K562 (cell line): ENCODE data around the gene B4GALNT3. TPM values are rescaled to one million over a fixed set of nuclear protein-coding genes. Genes with fewer than 3 reads are reported as not detected.

Source experiments
- ARNT ChIP-seq, 2 experiments: fragments of 450-650 bp; IDR thresholded peaks; 2 replicates each; pipeline ENCODE4 v1.6.1; 2016; ENCODE audit warnings: mild to moderate bottlenecking in 1 of 2
- CCAR2 ChIP-seq: fragments of 200-400 bp; formaldehyde crosslinking; IDR thresholded peaks from 2 replicates; pipeline ENCODE4 v1.6.1; 2017; ENCODE audit warnings: mild to moderate bottlenecking, low read depth, low read length
- CEBPG ChIP-seq, 3 experiments: fragments of 200-800 bp in 1 of 3; sonication (Bioruptor generic) in 1 of 3; sonication (generic) in 1 of 3; formaldehyde crosslinking in 1 of 3; IDR thresholded peaks in 2 of 3; conservative IDR thresholded peaks in 1 of 3; 2 replicates each; pipeline versions ENCODE4 v1.6.1 to v1.8.0; 2016 to 2022; ENCODE audit warnings: missing compliant biosample characterization in 2 of 3, missing genetic modification characterization in 2 of 3, mild to moderate bottlenecking in 1 of 3, missing genetic modification reagents in 1 of 3
- CHD7 ChIP-seq: fragments of 200-600 bp; sonication (generic); IDR thresholded peaks from one replicate; pipeline ENCODE4 v1.6.1; 2012; ENCODE audit warnings: mild to moderate bottlenecking, low read depth, low read length, inconsistent platforms
- CXXC5 ChIP-seq: fragments of 250-450 bp; sonication (Bioruptor Pico); IDR thresholded peaks from 2 replicates; pipeline ENCODE4 v1.8.0; 2022; ENCODE audit warnings: inconsistent platforms, mild to moderate bottlenecking, moderate library complexity
- MXI1 ChIP-seq: IDR thresholded peaks from 2 replicates; pipeline ENCODE4 v1.6.1; 2011; ENCODE audit warnings: low read depth, mild to moderate bottlenecking, improper control_type of control experiment, low read length
- NR1H2 ChIP-seq: sonication (generic); formaldehyde crosslinking; IDR thresholded peaks from 2 replicates; pipeline ENCODE4 v1.4.0; 2020; ENCODE audit warnings: mild to moderate bottlenecking, missing genetic modification reagents
- NR2C2 ChIP-seq, 2 experiments: fragments of 200-800 bp in 1 of 2; sonication (Bioruptor generic) in 1 of 2; sonication (generic) in 1 of 2; formaldehyde crosslinking in 1 of 2; IDR thresholded peaks; 2 replicates each; pipeline versions ENCODE4 v1.6.1 to v1.8.0; 2016 to 2022; ENCODE audit warnings: mild to moderate bottlenecking in 1 of 2, missing compliant biosample characterization in 1 of 2, missing genetic modification characterization in 1 of 2, missing genetic modification reagents in 1 of 2
- PCBP1 ChIP-seq: fragments of 200-400 bp; formaldehyde crosslinking; IDR thresholded peaks from 2 replicates; pipeline ENCODE4 v1.6.1; 2018; ENCODE audit warnings: mild to moderate bottlenecking, low read depth, low read length; ENCODE audit not compliant: poor library complexity, severe bottlenecking
- SMAD4 ChIP-seq: fragments of 250-450 bp; sonication (Bioruptor Pico); conservative IDR thresholded peaks from 2 replicates; pipeline ENCODE4 v1.8.0; 2021; ENCODE audit warnings: inconsistent platforms, mild to moderate bottlenecking, moderate library complexity
- SNIP1 ChIP-seq: fragments of 450-650 bp; IDR thresholded peaks from 2 replicates; pipeline ENCODE4 v1.7.1; 2017; ENCODE audit warnings: low read depth, mild to moderate bottlenecking
- YBX1 ChIP-seq: fragments of 450-650 bp; IDR thresholded peaks from 2 replicates; pipeline ENCODE4 v1.7.1; 2016; ENCODE audit warnings: mild to moderate bottlenecking
- polyA plus RNA-seq, 8 experiments: library from polyadenylated mRNA; depleted of rRNA in 4 of 8; stranded (reverse) in 5 of 8; unstranded in 3 of 8; fragments of >200 nt; fragmentation: Nextera tagmentation in 2 of 8; fragmentation: Illumina TruSeq in 1 of 8; extraction: Ambion mirVana in 2 of 8; extraction: Trizol in 1 of 8; gene quantifications; 2 replicates each; pipeline versions ENCODE4 v1.2.1 to v1.2.3, GENCODE V29; 2011 to 2014; ENCODE audit warnings: inconsistent platforms in 1 of 8, missing spikeins in 1 of 8
- total RNA-seq, 7 experiments: library from RNA; depleted of rRNA in 6 of 7; stranded (reverse); fragments of >200 nt in 6 of 7; fragmentation: Illumina TruSeq in 2 of 7; extraction: Trizol in 2 of 7; gene quantifications; 2 replicates each; pipeline versions ENCODE4 v1.2.1 to v1.2.3, GENCODE V29; 2011 to 2021; ENCODE audit warnings: low replicate concordance in 1 of 7
- TF ChIP-seq, protein P1 (sequence below): fragments of 450-650 bp; IDR thresholded peaks from 2 replicates; pipeline ENCODE4 v1.6.1; 2016; ENCODE audit warnings: low read depth, mild to moderate bottlenecking, moderate library complexity

The B4GALNT3 gene
- total and polyA plus RNA-seq, 9 of the 15 experiments (the other 6 are each of a cell fraction or from before 2014, with no cell fraction given): 0.04 to 0.36 (median 0.10) TPM; not detected in 6

- TF ChIP-seq CXXC5 (CRISPR knock-in tag): peak; percentile 76
- no peak for TF ChIP-seq CCAR2
- no peak for TF ChIP-seq MXI1
- no peak for TF ChIP-seq CEBPG (CRISPR knock-in tag; IDR thresholded peaks at IDR 0.05)
- no peak for TF ChIP-seq CEBPG (tag; conservative IDR thresholded peaks at IDR 0.05 in 1 of 2, IDR thresholded peaks at IDR 0.05 in 1 of 2)
- TF ChIP-seq PCBP1: no peak
- TF ChIP-seq ARNT (IDR thresholded peaks at IDR 0.05): no peak
- no peak for TF ChIP-seq SNIP1
- TF ChIP-seq, protein P1, sequence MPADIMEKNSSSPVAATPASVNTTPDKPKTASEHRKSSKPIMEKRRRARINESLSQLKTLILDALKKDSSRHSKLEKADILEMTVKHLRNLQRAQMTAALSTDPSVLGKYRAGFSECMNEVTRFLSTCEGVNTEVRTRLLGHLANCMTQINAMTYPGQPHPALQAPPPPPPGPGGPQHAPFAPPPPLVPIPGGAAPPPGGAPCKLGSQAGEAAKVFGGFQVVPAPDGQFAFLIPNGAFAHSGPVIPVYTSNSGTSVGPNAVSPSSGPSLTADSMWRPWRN: no peak
- TF ChIP-seq NR1H2 (CRISPR knock-in tag): no peak
- no peak for TF ChIP-seq CHD7
- TF ChIP-seq SMAD4: peak; percentile 87
- TF ChIP-seq YBX1: no peak
- no peak for TF ChIP-seq NR2C2 (CRISPR knock-in tag; IDR thresholded peaks at IDR 0.05)
- TF ChIP-seq NR2C2 (tag; IDR thresholded peaks at IDR 0.05): peak; percentile 76
Measured at GRCh38 chr12:575948-576614, 116.3 kb downstream of the B4GALNT3 start (continued).
